GM13976 (cell line): ENCODE results near the gene ELMO3.
A peak's percentile ranks its signal among the peaks of the same experiment; 100 is the strongest.

ENCODE experiments used
- DNase-seq: peaks from one replicate; pipeline ENCODE4 v3.0.0; 2012; ENCODE audit warnings: low spot score
- in situ Hi-C: fragments of 300-500 bp; cut with MboI; formaldehyde crosslinking; loops from one replicate; pipeline ENCODE4 v1.12.0; 2022; ENCODE audit warnings: low sequenced_read_pairs, mixed read lengths, inconsistent platforms; ENCODE audit not compliant: unreplicated experiment
- TF ChIP-seq, protein P1 (sequence below): IDR thresholded peaks from 2 replicates; pipeline ENCODE4 v1.5.1; 2012; ENCODE audit warnings: borderline replicate concordance, mild to moderate bottlenecking; ENCODE audit not compliant: insufficient read depth; ENCODE audit errors: extremely low read depth, missing control alignments, control extremely low read depth

ELMO3 gene

DNA sequence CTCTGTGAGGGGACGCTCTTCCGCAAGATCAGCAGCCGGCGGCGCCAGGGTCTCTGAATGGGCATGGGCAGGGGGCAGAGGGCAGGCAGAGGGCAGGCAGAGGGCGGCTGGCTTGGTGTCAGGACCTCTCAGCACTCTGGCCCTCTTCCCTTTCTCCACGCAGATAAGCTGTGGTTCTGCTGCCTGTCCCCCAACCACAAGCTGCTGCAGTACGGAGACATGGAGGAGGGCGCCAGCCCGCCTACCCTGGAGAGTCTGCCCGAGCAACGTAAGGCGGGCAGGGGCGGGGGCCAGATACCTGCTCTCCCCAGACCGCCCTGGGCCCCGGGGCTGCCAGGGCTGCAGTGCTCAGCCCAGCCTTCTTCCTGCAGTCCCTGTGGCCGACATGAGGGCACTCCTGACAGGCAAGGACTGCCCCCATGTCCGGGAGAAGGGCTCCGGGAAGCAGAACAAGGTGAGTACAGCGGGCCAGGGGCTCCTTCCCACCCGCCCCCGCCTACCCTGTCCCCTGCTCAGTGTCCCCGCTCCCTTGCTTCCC lies 4.1 kb downstream of the ELMO3 start:
- DNase-seq = peak; percentile 35
- in situ Hi-C loops = no loop called here
- TF ChIP-seq, protein P1, sequence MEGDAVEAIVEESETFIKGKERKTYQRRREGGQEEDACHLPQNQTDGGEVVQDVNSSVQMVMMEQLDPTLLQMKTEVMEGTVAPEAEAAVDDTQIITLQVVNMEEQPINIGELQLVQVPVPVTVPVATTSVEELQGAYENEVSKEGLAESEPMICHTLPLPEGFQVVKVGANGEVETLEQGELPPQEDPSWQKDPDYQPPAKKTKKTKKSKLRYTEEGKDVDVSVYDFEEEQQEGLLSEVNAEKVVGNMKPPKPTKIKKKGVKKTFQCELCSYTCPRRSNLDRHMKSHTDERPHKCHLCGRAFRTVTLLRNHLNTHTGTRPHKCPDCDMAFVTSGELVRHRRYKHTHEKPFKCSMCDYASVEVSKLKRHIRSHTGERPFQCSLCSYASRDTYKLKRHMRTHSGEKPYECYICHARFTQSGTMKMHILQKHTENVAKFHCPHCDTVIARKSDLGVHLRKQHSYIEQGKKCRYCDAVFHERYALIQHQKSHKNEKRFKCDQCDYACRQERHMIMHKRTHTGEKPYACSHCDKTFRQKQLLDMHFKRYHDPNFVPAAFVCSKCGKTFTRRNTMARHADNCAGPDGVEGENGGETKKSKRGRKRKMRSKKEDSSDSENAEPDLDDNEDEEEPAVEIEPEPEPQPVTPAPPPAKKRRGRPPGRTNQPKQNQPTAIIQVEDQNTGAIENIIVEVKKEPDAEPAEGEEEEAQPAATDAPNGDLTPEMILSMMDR = no peak

DNA sequence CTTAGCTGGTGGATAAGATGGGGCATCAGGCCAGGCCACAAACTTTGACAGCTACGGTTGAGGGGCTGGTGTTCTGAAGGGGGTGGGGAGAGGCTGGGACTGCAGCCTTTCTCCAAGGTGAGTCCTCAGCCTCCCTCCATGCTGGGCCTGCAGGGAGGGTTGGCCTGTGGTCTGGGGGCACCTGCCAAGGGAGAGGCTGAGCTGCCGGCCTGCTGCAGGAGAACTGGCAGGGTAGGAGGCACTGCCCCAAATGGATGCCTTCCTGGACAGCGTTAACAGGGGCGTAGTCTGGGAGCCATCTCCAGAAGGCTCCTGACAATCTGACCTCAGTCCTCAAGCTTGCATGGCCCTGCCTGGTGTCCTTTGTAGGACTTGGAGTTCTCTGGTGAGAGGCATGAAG lies 5.1 kb downstream of the ELMO3 start:
- in situ Hi-C loops = no loop called here
- DNase-seq = peak; percentile 22
- TF ChIP-seq, protein P1 = no peak

DNA sequence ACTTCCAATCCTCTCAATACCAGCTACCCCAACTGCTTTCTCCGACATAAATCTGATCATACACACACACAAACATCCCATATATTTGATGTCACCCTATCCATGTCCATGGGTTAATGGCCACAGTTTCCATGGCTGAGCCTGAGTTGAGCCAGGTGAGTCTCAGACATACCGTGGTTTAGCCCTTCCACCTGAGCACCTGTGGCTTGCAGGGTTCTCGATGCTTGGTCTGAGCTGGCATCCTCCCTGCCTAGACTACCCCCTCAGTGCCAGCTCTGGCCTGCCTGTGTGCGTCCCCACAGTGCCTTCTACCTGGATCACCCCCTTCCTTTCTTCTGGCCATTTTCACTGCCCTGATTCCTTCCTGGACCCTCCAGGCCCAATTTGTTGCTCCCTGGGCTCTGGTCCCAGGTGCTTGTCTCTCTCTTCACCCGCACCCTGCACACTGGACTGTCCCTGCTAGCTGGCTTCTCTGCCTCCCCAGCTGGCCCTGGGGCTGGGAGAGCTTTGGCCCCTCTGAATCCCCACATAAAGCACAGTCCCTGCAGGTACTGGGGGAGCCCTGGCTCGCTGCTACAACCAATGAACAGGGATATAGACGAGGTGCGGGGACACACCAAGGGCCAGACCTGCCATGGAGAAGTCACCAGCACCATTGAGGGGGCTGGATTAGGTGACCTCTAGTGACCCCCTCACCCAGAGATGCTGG lies 7.4 kb downstream of the ELMO3 start:
- in situ Hi-C loops = no loop called here
- TF ChIP-seq, protein P1 = no peak
- peak; percentile 25 for DNase-seq

DNA sequence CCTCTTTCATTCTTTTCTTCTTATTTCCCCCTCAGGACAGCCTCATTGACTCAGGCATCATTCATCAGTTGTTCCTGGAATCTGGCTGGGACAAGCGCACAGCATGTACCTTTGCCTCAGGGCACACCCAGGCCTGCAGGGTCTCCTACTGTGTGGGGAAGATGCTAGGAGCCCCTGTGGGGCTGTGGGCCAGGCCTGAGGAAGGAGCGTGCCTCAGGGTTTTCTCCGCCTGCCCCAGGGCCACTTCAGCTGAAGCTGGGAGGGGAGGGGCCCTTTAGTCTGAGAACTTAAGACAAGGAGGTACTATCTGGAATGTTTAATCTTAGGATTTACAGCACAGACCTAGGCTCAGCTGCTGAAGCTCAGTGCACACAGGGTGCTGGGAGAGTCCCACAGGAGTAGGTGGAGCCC lies 7.9 kb downstream of the ELMO3 start:
- DNase-seq = no peak

DNA sequence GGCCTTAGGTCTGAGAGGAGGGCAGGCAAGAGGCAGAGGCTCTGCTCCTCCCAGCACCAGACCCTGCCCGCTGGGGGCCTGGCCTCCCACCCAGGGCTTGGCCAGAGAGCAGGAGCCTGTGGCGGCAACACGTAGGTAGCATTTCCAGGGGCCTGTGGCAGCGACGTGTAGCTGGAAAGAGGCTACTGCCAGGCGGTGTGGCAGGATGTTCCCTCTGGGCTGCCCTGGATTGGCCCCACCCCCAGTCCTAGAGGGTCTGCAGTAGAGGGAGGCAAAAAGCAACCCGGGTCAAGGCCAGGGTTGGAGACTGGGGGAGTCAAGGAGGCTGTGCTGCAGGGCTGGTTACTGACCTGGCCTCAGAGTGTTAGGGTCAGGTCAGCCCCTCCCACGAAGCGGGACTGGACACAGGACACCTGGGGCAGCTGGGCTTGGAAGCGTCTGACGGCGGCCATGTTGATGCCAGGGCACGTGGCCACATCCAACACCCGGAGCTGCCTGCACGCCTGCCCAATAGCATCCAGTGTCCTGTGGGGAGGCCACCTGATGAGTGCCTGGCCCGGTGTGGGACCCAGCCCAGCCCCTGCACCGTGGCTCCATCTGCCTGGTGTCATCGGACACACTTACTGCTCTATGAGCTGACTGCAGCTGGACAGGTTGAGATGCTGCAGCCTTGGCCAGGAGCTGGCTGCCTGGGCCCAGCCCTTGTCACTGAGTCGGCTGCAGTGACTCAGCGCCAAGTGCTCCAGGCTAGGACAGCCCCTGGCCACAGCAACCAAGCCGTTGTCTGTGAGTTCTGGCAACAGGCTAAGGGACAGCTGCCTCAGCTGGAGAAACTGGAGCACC lies 8.5 kb downstream of the ELMO3 start:
- in situ Hi-C loops = no loop called here
- DNase-seq = peak; percentile 41
- TF ChIP-seq, protein P1 = no peak

More for the DNA sequence above, 7.9 kb downstream of the ELMO3 start:
- in situ Hi-C loops = no loop called here
- TF ChIP-seq, protein P1 = no peak

DNA sequence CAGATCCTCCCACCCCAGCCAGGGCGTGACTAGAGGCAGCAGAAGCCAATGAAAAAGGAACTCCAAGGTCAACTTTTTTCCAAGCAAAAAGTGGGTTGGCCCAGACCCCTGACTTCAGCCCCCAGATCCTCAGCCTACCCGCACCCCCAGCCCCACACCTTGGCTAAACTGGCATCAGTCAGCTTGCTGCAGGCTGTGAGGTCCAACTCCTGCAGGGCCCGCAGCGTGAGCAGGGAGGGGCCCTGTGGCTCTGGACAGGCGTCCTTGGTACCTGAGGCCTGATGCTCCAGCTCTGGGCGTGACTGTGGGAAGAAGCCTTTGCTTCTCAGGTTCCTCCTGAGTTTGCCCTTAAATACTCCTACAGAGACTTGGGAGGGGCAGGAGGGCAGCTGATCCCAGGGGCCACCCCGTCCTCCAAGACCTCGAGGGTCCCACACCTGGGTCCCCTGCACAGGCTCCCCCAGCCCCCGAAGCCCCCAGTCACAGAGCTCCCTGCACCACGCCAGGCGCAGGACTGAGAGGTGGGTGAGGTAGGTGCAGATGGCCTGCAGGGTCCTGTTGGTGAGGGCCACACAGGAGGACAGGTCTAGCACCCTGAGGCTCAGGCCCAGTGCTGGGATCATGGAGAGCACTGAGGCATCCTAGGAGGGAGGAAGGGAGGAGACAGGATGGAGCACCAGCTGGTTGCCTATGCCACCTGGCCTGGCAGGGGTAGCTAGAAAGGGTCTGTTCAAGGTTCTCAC lies 9.4 kb downstream of the ELMO3 start:
- in situ Hi-C loops = no loop called here

More for the DNA sequence above, 9.4 kb downstream of the ELMO3 start:
- DNase-seq = peak; percentile 32
- TF ChIP-seq, protein P1 = no peak
